ENCODE measurements around the gene RALGPS1. TPM values are rescaled to one million over a fixed set of nuclear protein-coding genes. Genes with fewer than 3 reads are reported as not detected.

Gene RALGPS1
- total and polyA plus RNA-seq, 2 donors (not counting 1 experiment from before 2014, with no cell fraction given), result 19.7 to 39.9 TPM

GRCh38 chr9:126915846-126916543 is 1.4 kb downstream of the RALGPS1 start:
- no peaks in the 10 kb centered on the region for H3K9me3 Mint-ChIP-seq (ENCODE audit: insufficient read depth)
- 92% methylated on average over 15 of the region's 15 CpGs for WGBS (ENCODE audit: insufficient coverage)

More at GRCh38 chr9:126915846-126916543, 1.4 kb downstream of the RALGPS1 start:
- Histone ChIP-seq H3K79me2 (ENCODE audit: control insufficient read depth, insufficient read depth, low read length) (peaks cover 17% of the 10 kb centered on the region), H3K9me3 (ENCODE audit: control extremely low read depth in 1 of 3, control insufficient read depth in 2 of 3, insufficient read depth in 1 of 3, low read length in 2 of 3) (peaks cover 0 to 5% (median 5%) of the 10 kb centered on the region in 3 donors), H3K27ac (ENCODE audit: low read length in 2 of 2) (no peak overlapping the region), H3K4me1 (ENCODE audit: control insufficient read depth in 2 of 2, insufficient read depth in 2 of 2, low read length in 2 of 2) (peaks cover 3 to 13% of the 10 kb centered on the region in 2 donors), H3K4me2 (replicated peaks; ENCODE audit: low read depth, low read length, poor library complexity, severe bottlenecking) (peak overlapping the region; percentile 91), H3K4me3 (ENCODE audit: control extremely low read depth in 1 of 5, extremely low read depth in 1 of 5, insufficient read depth in 1 of 5, low read depth in 2 of 5, low read length in 4 of 5) (peak overlapping the region in 2 of 5 experiments; percentile 37 to 63), H4K20me1 (ENCODE audit: control insufficient read depth, insufficient read depth, low read length, poor library complexity, severe bottlenecking) (peaks cover 29% of the 10 kb centered on the region), H3K36me3 (replicated peaks in 1 of 2; ENCODE audit: control extremely low read depth in 1 of 2, control insufficient read depth in 1 of 2, extremely low read depth in 1 of 2, insufficient read depth in 2 of 2, low read length in 1 of 2) (no peaks in the 10 kb centered on the region), H3K9ac (ENCODE audit: low read length) (peak overlapping the region; percentile 36), H3K27me3 (replicated peaks in 1 of 4; ENCODE audit: control extremely low read depth in 1 of 4, control insufficient read depth in 3 of 4, insufficient read depth in 4 of 4, low read length in 3 of 4) (peaks cover 0 to 3% (median 0%) of the 10 kb centered on the region in 4 experiments), H2AFZ (ENCODE audit: insufficient read depth, low read depth, low read length, poor library complexity, severe bottlenecking) (peak overlapping the region; percentile 81)
- ChIA-PET POLR2A (no interaction called here), CTCF (no interaction called here)
- Mint-ChIP-seq H3K27me3 (peaks cover 14% of the 10 kb centered on the region), H3K4me1 (peaks cover 12% of the 10 kb centered on the region), H3K27ac (peak overlapping the region; percentile 72), H3K4me3 (peak overlapping the region; percentile 79)
- ATAC-seq (ENCODE audit: low read depth), result no peak
- TF ChIP-seq CTCF (IDR thresholded peaks at IDR 0.05), result no peak
- TF ChIP-seq EZH2 (IDR thresholded peaks at IDR 0.05; ENCODE audit: borderline replicate concordance, insufficient read depth, low read depth, low read length, poor library complexity, severe bottlenecking), result no peak
- intact Hi-C loops (cut with micrococcal nuclease), result loop anchor here (1.0 to 2.0 kb wide), 2 partner anchors 193 to 250 kb away; no protein-coding TSS in a partner anchor
- no peak for DNase-seq

Measured in B cell (primary cell).